SK-N-SH treated with all-trans-retinoic acid at 6 μM for 48 hours (cell line): ENCODE results near the gene LAGE3.

Experiments used
- ZNF8 ChIP-seq: fragments of 450-650 bp; formaldehyde crosslinking; IDR thresholded peaks from 2 replicates; pipeline ENCODE4 v1.5.0; 2020; ENCODE audit warnings: mild to moderate bottlenecking, moderate library complexity
- TF ChIP-seq, protein P1 (sequence below): fragments of 250-450 bp; sonication (Bioruptor Pico); IDR thresholded peaks from 2 replicates; pipeline ENCODE4 v1.8.0; 2021; ENCODE audit warnings: low read depth, mild to moderate bottlenecking, moderate library complexity, borderline replicate concordance
- TF ChIP-seq, protein P2 (sequence below): fragments of 250-450 bp; sonication (Bioruptor Pico); IDR thresholded peaks from 2 replicates; pipeline ENCODE4 v1.5.1; 2021; ENCODE audit warnings: mild to moderate bottlenecking, moderate library complexity

DNA sequence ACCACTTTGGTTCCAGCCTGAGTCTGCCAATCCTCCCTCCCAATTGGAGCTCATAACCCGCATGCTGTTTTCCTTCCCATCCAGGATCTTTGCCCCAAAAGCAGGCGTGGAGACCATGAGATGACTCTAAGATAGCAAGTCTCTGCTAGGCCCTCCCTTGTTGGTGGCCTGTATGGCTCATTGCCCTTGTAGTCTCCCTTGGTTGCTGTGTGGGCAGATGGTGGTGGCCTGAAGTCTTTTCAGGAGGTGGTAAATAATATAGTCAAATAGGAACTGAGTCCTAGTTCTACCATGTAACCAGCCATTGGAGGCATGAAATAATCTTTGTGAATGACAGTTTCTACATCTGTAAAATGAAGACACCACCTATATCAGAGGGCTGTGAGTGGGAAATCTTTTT, 49.4 kb downstream of the LAGE3 start:
- TF ChIP-seq, protein P1, sequence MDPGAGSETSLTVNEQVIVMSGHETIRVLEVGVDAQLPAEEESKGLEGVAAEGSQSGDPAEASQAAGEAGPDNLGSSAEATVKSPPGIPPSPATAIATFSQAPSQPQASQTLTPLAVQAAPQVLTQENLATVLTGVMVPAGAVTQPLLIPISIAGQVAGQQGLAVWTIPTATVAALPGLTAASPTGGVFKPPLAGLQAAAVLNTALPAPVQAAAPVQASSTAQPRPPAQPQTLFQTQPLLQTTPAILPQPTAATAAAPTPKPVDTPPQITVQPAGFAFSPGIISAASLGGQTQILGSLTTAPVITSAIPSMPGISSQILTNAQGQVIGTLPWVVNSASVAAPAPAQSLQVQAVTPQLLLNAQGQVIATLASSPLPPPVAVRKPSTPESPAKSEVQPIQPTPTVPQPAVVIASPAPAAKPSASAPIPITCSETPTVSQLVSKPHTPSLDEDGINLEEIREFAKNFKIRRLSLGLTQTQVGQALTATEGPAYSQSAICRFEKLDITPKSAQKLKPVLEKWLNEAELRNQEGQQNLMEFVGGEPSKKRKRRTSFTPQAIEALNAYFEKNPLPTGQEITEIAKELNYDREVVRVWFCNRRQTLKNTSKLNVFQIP (CRISPR knock-in tag), result no peak
- TF ChIP-seq, protein P2, sequence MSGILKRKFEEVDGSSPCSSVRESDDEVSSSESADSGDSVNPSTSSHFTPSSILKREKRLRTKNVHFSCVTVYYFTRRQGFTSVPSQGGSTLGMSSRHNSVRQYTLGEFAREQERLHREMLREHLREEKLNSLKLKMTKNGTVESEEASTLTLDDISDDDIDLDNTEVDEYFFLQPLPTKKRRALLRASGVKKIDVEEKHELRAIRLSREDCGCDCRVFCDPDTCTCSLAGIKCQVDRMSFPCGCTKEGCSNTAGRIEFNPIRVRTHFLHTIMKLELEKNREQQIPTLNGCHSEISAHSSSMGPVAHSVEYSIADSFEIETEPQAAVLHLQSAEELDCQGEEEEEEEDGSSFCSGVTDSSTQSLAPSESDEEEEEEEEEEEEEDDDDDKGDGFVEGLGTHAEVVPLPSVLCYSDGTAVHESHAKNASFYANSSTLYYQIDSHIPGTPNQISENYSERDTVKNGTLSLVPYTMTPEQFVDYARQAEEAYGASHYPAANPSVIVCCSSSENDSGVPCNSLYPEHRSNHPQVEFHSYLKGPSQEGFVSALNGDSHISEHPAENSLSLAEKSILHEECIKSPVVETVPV (CRISPR knock-in tag), result no peak
- no peak for TF ChIP-seq ZNF8 (CRISPR knock-in tag)
